Neural progenitor cell (in vitro differentiated cells): ENCODE data around the gene ERP29. TPM values are rescaled to one million over a fixed set of nuclear protein-coding genes. Genes with fewer than 3 reads are reported as not detected.

Experiments used
- DNase-seq: peaks from one replicate; pipeline ENCODE4 v3.0.0-alpha.2; 2016; ENCODE audit warnings: low spot score
- H2AFZ ChIP-seq: fragments of 200-600 bp; sonication (generic); replicated peaks from 2 replicates; pipeline ENCODE4 v1.6.1; 2016; ENCODE audit warnings: antibody characterized with exemption
- H3F3A ChIP-seq: fragments of 200-600 bp; sonication (generic); 2 replicates; pipeline ENCODE4 v1.6.1; 2016; ENCODE audit warnings: antibody characterized with exemption, low read depth
- H3K27ac ChIP-seq: fragments of 200-600 bp; sonication (generic); 2 replicates; pipeline ENCODE4 v1.5.1; 2016; ENCODE audit warnings: mild to moderate bottlenecking
- H3K27me3 ChIP-seq: fragments of 200-600 bp; sonication (generic); 2 replicates; pipeline ENCODE4 v1.6.1; 2016; ENCODE audit warnings: mild to moderate bottlenecking, moderate library complexity
- H3K36me3 ChIP-seq: fragments of 200-600 bp; sonication (generic); 2 replicates; pipeline ENCODE4 v1.5.1; 2016
- H3K4me1 ChIP-seq: fragments of 200-600 bp; sonication (generic); 2 replicates; pipeline ENCODE4 v1.6.1; 2016; ENCODE audit warnings: mixed run types
- H3K4me2 ChIP-seq: fragments of 200-600 bp; sonication (generic); 2 replicates; pipeline ENCODE4 v1.6.1; 2016
- H3K4me3 ChIP-seq: fragments of 200-600 bp; sonication (generic); 2 replicates; pipeline ENCODE4 v1.5.1; 2016
- H3K79me2 ChIP-seq: fragments of 200-600 bp; sonication (generic); 2 replicates; pipeline ENCODE4 v1.6.1; 2016; ENCODE audit warnings: low read depth
- H3K9ac ChIP-seq: fragments of 200-600 bp; sonication (generic); 2 replicates; pipeline ENCODE4 v1.6.1; 2016
- H3K9me3 ChIP-seq: fragments of 200-600 bp; sonication (generic); 2 replicates; pipeline ENCODE4 v1.5.1; 2016; ENCODE audit warnings: low read depth
- H4K20me1 ChIP-seq: fragments of 200-600 bp; sonication (generic); 2 replicates; pipeline ENCODE4 v1.6.1; 2016; ENCODE audit warnings: low read depth
- H3K27ac Mint-ChIP-seq: 3 replicates; pipeline ENCODE4 v1.8.0; 2021; ENCODE audit warnings: mixed read lengths
- H3K27me3 Mint-ChIP-seq: 2 replicates; pipeline ENCODE4 v1.8.0; 2022; ENCODE audit warnings: low read depth, mild to moderate bottlenecking, inconsistent platforms, moderate library complexity, mixed read lengths; ENCODE audit not compliant: insufficient read depth
- H3K36me3 Mint-ChIP-seq: 3 replicates; pipeline ENCODE4 v1.8.0; 2021; ENCODE audit warnings: mixed read lengths
- H3K4me1 Mint-ChIP-seq: 3 replicates; pipeline ENCODE4 v1.8.0; 2021; ENCODE audit warnings: mixed read lengths
- H3K4me3 Mint-ChIP-seq: 3 replicates; pipeline ENCODE4 v1.8.0; 2021; ENCODE audit warnings: mild to moderate bottlenecking, moderate library complexity, mixed read lengths
- H3K9me3 Mint-ChIP-seq: 3 replicates; pipeline ENCODE4 v1.8.0; 2020; ENCODE audit warnings: mixed read lengths
- EZH2 ChIP-seq: fragments of 200-600 bp; sonication (generic); IDR thresholded peaks from 2 replicates; pipeline ENCODE4 v1.6.1; 2017; ENCODE audit warnings: antibody characterized with exemption, mild to moderate bottlenecking, moderate library complexity
- EZH2phosphoT487 ChIP-seq: fragments of 200-600 bp; sonication (generic); IDR thresholded peaks from 2 replicates; pipeline ENCODE4 v1.6.1; 2017; ENCODE audit warnings: antibody characterized with exemption
- total RNA-seq: library from RNA; depleted of rRNA; stranded (reverse); fragments of >200 nt; gene quantifications from 2 replicates; pipeline ENCODE4 v1.2.3, GENCODE V29; 2015; ENCODE audit warnings: low replicate concordance
- TF ChIP-seq, protein P1 (sequence below): fragments of 200-600 bp; sonication (generic); IDR thresholded peaks from 2 replicates; pipeline ENCODE4 v1.5.1; 2017; ENCODE audit warnings: antibody characterized with exemption, mild to moderate bottlenecking

ERP29 gene
- total RNA-seq, 1 donor from 2014 or later = 95.0 TPM

DNA sequence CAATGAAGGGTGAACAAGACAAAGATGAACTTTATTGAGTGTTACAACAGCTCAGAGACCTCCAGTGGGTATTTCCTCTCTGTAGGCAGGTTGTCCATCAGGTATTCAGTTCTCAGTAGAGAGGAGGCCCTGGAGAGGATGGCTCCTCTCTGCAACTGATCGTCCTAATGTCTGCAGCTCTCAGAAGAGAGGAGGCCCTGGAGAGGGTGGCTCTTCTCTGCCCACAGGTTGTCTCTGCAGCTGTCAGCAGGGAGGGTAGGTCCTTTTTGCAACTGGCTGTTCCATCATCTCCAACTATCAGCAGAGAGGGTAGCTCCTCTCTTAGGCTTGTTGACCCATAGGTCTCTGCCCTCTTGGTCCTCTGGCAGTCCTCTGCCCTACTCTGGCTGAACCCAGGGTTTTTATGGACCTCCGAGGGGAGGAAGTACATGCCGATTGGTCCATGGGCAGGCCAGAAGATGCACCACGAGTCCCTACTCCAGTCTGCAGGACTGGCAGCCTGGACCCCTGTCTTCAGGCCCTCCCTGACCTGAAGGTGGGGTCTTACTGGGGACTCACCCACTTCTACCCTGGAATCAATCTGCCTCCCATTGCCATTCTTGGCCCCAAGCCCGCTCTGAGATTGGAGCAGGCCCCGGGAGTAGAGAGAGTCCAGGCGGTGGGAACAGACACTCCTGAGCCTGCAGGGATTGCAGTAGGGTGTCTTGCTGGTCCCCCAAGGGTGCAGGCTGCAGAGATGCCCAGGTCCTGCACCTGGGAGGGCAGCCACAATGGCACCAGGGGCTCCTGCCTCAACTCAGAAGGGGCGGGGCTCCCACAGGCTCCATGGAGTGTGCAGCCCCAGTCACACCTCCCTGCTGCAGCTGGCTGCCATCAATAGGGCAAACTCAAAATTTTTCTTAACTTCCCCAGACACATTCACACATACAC lies 2.5 kb upstream of the ERP29 start:
- H3K9me3 ChIP-seq = no peaks in the 10 kb centered on the region
- peak overlapping the region; percentile 88 for H3K4me2 ChIP-seq
- no peak overlapping the region for H3K27ac ChIP-seq
- no peak for DNase-seq
- peaks cover 16% of the 10 kb centered on the region for H3K4me1 ChIP-seq
- H3K4me3 Mint-ChIP-seq = peak overlapping the region; percentile 90
- H2AFZ ChIP-seq = no peak overlapping the region
- H3K4me3 ChIP-seq = no peak overlapping the region
- H3K9ac ChIP-seq = no peak overlapping the region
- no peaks in the 10 kb centered on the region for H3K27me3 Mint-ChIP-seq
- H3K79me2 ChIP-seq = peaks cover 45% of the 10 kb centered on the region
- H3K36me3 Mint-ChIP-seq = peaks cover 16% of the 10 kb centered on the region
- no peaks in the 10 kb centered on the region for H3K36me3 ChIP-seq
- H3K9me3 Mint-ChIP-seq = no peaks in the 10 kb centered on the region
- TF ChIP-seq EZH2 (no peak), EZH2phosphoT487 (no peak)
- TF ChIP-seq, protein P1, sequence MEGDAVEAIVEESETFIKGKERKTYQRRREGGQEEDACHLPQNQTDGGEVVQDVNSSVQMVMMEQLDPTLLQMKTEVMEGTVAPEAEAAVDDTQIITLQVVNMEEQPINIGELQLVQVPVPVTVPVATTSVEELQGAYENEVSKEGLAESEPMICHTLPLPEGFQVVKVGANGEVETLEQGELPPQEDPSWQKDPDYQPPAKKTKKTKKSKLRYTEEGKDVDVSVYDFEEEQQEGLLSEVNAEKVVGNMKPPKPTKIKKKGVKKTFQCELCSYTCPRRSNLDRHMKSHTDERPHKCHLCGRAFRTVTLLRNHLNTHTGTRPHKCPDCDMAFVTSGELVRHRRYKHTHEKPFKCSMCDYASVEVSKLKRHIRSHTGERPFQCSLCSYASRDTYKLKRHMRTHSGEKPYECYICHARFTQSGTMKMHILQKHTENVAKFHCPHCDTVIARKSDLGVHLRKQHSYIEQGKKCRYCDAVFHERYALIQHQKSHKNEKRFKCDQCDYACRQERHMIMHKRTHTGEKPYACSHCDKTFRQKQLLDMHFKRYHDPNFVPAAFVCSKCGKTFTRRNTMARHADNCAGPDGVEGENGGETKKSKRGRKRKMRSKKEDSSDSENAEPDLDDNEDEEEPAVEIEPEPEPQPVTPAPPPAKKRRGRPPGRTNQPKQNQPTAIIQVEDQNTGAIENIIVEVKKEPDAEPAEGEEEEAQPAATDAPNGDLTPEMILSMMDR = no peak
- H3K27ac Mint-ChIP-seq = no peak overlapping the region
- H3F3A ChIP-seq = peaks cover 30% of the 10 kb centered on the region
- H4K20me1 ChIP-seq = peaks cover 11% of the 10 kb centered on the region
- no peaks in the 10 kb centered on the region for H3K27me3 ChIP-seq
- peaks cover 22% of the 10 kb centered on the region for H3K4me1 Mint-ChIP-seq

DNA sequence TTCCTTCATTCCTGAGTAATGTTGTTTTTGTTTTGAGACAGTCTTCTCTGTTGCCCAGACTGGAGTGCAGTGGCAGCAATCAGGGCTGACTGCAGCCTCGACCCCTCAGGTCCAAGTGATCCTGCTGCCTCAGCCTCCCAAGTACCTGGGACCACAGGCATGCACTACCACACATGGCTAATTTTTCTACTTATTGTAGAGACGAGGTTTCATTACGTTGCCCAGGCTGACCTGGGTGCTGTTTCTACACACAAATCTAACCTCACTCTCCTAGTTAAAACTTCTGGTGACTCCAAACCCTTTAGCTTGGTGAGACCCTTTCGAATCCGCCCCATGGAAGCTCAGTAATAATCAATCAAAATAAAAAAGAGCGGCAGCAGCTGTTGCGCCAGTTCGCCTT lies 1.5 kb upstream of the ERP29 start:
- peaks cover 24% of the 10 kb centered on the region for H3K36me3 Mint-ChIP-seq
- H4K20me1 ChIP-seq = peaks cover 15% of the 10 kb centered on the region
- H3F3A ChIP-seq = peaks cover 27% of the 10 kb centered on the region

DNA sequence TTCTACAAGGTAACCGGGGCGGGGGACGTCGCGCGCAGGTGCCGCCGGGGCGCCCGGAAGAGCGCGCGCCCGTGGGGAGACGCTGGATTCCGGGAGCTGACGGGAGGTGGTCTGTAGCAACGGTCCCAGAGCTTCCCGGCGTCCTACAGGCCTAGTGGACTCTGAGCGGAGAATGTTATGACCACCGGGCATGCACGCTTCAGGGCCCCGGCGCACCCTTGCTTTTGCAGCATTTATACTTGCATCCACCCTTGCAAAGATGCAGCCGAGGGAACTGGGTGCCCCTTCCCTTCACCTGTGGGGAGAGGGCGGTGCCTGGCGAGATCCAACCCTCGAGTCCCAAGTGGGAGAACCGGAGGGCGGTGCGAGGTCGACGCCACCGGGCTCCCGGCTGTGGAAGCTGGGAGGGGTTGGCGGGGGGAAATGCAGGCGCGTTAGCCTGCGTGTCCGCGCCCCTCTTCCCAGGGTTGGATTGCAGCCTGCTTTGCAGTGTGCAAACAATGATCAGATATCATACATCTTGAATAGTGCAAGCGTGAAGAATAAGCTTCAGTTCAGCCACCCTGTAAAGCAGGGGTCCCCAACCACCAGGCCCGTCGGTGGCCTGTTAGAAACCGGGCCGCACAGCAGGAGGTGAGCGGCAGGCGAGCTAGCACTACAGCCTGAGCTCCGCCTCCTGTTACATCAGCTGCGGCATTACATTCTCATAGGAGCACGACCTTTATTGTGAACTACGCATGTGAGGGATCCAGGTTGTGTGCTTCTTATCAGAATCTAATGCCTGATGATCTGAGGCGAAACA lies 576 bp downstream of the ERP29 start:
- Histone ChIP-seq H3K4me2 (peak overlapping the region; percentile 82), H3K27me3 (no peaks in the 10 kb centered on the region), H3K4me1 (peaks cover 16% of the 10 kb centered on the region), H3K27ac (peak overlapping the region; percentile 90), H3F3A (peaks cover 27% of the 10 kb centered on the region), H3K79me2 (peaks cover 77% of the 10 kb centered on the region), H3K36me3 (peaks cover 8% of the 10 kb centered on the region), H4K20me1 (peaks cover 23% of the 10 kb centered on the region), H3K9ac (peak overlapping the region; percentile 82), H3K9me3 (no peaks in the 10 kb centered on the region), H3K4me3 (peak overlapping the region; percentile 91), H2AFZ (peak overlapping the region; percentile 79)
- Mint-ChIP-seq H3K9me3 (no peaks in the 10 kb centered on the region), H3K4me3 (peak overlapping the region; percentile 90), H3K4me1 (peaks cover 22% of the 10 kb centered on the region), H3K27me3 (no peaks in the 10 kb centered on the region), H3K36me3 (peaks cover 24% of the 10 kb centered on the region), H3K27ac (peak overlapping the region; percentile 87)
- no peak for TF ChIP-seq EZH2
- TF ChIP-seq EZH2phosphoT487 = no peak
- TF ChIP-seq, protein P1 = no peak
- DNase-seq = peak; percentile 87

More for the DNA sequence above, 1.5 kb upstream of the ERP29 start:
- peaks cover 8% of the 10 kb centered on the region for H3K36me3 ChIP-seq
- peaks cover 22% of the 10 kb centered on the region for H3K4me1 Mint-ChIP-seq
- peak overlapping the region; percentile 91 for H3K4me3 ChIP-seq
- no peaks in the 10 kb centered on the region for H3K9me3 ChIP-seq
- peaks cover 55% of the 10 kb centered on the region for H3K79me2 ChIP-seq
- peak overlapping the region; percentile 90 for H3K4me3 Mint-ChIP-seq
- H3K4me1 ChIP-seq = peaks cover 16% of the 10 kb centered on the region
- no peaks in the 10 kb centered on the region for H3K27me3 Mint-ChIP-seq
- H3K4me2 ChIP-seq = peak overlapping the region; percentile 88
- no peak for TF ChIP-seq EZH2
- TF ChIP-seq EZH2phosphoT487 = no peak
- TF ChIP-seq, protein P1 = no peak
- H3K27ac Mint-ChIP-seq = peak overlapping the region; percentile 55
- H3K27ac ChIP-seq = no peak overlapping the region
- no peak overlapping the region for H3K9ac ChIP-seq
- no peak for DNase-seq
- H3K27me3 ChIP-seq = no peaks in the 10 kb centered on the region
- H3K9me3 Mint-ChIP-seq = no peaks in the 10 kb centered on the region
- no peak overlapping the region for H2AFZ ChIP-seq
